ENCODE measurements around the gene SSUH2.

The SSUH2 gene

GRCh38 chr3:8642001-8642400 is 2.6 kb downstream of the SSUH2 start:
- H3K4me3 ChIP-seq (ENCODE audit: low read depth, low read length): no peak overlapping the region
- DNase-seq (ENCODE audit: low read depth): no peak
- no peak for TF ChIP-seq CTCF (IDR thresholded peaks at IDR 0.05; ENCODE audit: low read depth, low read length, missing control alignments)

- no peak for TF ChIP-seq CTCF (IDR thresholded peaks at IDR 0.05; ENCODE audit: low read depth, low read length, missing control alignments)
- DNase-seq (ENCODE audit: low read depth): no peak
- H3K4me3 ChIP-seq (ENCODE audit: low read depth, low read length): no peak overlapping the region
Measured at GRCh38 chr3:8641472-8641871, 3.1 kb downstream of the SSUH2 start.

GRCh38 chr3:8640223-8640622 is 4.4 kb downstream of the SSUH2 start:
- no peak for DNase-seq (ENCODE audit: low read depth)
- no peak overlapping the region for H3K4me3 ChIP-seq (ENCODE audit: low read depth, low read length)
- no peak for TF ChIP-seq CTCF (IDR thresholded peaks at IDR 0.05; ENCODE audit: low read depth, low read length, missing control alignments)

- H3K4me3 ChIP-seq (ENCODE audit: low read depth, low read length): no peak overlapping the region
- no peak for DNase-seq (ENCODE audit: low read depth)
- no peak for TF ChIP-seq CTCF (IDR thresholded peaks at IDR 0.05; ENCODE audit: low read depth, low read length, missing control alignments)
Measured at GRCh38 chr3:8639659-8640000, 5.0 kb downstream of the SSUH2 start.

GRCh38 chr3:8638994-8639658 is 5.5 kb downstream of the SSUH2 start:
- no peak overlapping the region for H3K4me3 ChIP-seq (ENCODE audit: low read depth, low read length)
- TF ChIP-seq CTCF (IDR thresholded peaks at IDR 0.05; ENCODE audit: low read depth, low read length, missing control alignments): no peak
- no peak for DNase-seq (ENCODE audit: low read depth)

- no peak overlapping the region for H3K4me3 ChIP-seq (ENCODE audit: low read depth, low read length)
- DNase-seq (ENCODE audit: low read depth): no peak
- TF ChIP-seq CTCF (IDR thresholded peaks at IDR 0.05; ENCODE audit: low read depth, low read length, missing control alignments): no peak
Measured at GRCh38 chr3:8637348-8637747, 7.2 kb downstream of the SSUH2 start.

GRCh38 chr3:8635631-8636030 is 9.0 kb downstream of the SSUH2 start:
- H3K4me3 ChIP-seq (ENCODE audit: low read depth, low read length): no peak overlapping the region
- no peak for TF ChIP-seq CTCF (IDR thresholded peaks at IDR 0.05; ENCODE audit: low read depth, low read length, missing control alignments)
- no peak for DNase-seq (ENCODE audit: low read depth)
